ENCODE measurements around the gene PRDM16.

The PRDM16 gene

DNA sequence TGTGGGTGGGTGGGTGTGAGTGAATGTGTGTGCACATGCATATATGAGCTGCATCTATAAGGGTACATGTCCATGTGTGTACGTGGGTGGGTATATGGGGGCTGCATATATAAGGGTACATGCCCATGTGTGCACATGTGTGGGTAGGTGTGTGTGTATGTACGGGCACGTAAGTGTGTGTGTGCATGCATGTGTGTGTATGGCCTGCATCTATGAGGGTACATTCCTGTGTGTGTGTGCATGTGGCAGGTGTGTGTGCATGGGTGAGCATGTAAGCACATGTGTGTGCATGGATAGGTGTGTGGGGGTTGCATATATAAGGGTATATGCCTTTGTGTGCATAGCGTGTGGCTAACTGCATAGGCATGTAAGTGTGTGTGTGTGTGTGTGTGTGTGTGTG, 204.4 kb downstream of the PRDM16 start:
- Histone ChIP-seq H3K9me3 (replicated peaks; ENCODE audit: insufficient read depth, low read length) (no peaks in the 10 kb centered on the region), H4K20me1 (ENCODE audit: insufficient read depth, low read length) (no peaks in the 10 kb centered on the region), H3K4me1 (ENCODE audit: low read length) (no peaks in the 10 kb centered on the region), H3K4me3 (ENCODE audit: low read length) (no peak overlapping the region), H2AFZ (ENCODE audit: low read length) (no peak overlapping the region), H3K27ac (ENCODE audit: low read length) (no peak overlapping the region), H3F3A (ENCODE audit: insufficient read depth, low read length) (no peaks in the 10 kb centered on the region), H3K27me3 (replicated peaks; ENCODE audit: insufficient read depth, low read length) (peaks cover 94% of the 10 kb centered on the region), H3K9ac (ENCODE audit: low read length) (no peak overlapping the region), H3K79me2 (ENCODE audit: low read length) (no peaks in the 10 kb centered on the region), H3K9me2 (replicated peaks; ENCODE audit: insufficient read depth, low read length) (no peaks in the 10 kb centered on the region), H3K4me2 (ENCODE audit: low read depth, low read length) (no peak overlapping the region), H3K36me3 (replicated peaks; ENCODE audit: insufficient read depth, low read length) (no peaks in the 10 kb centered on the region)
- TF ChIP-seq, protein P1, sequence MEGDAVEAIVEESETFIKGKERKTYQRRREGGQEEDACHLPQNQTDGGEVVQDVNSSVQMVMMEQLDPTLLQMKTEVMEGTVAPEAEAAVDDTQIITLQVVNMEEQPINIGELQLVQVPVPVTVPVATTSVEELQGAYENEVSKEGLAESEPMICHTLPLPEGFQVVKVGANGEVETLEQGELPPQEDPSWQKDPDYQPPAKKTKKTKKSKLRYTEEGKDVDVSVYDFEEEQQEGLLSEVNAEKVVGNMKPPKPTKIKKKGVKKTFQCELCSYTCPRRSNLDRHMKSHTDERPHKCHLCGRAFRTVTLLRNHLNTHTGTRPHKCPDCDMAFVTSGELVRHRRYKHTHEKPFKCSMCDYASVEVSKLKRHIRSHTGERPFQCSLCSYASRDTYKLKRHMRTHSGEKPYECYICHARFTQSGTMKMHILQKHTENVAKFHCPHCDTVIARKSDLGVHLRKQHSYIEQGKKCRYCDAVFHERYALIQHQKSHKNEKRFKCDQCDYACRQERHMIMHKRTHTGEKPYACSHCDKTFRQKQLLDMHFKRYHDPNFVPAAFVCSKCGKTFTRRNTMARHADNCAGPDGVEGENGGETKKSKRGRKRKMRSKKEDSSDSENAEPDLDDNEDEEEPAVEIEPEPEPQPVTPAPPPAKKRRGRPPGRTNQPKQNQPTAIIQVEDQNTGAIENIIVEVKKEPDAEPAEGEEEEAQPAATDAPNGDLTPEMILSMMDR (IDR thresholded peaks at IDR 0.05; ENCODE audit: low read length): no peak
- no peak for TF ChIP-seq EZH2 (optimal IDR thresholded peaks at IDR 0.05; ENCODE audit: low read depth, low read length)
- TF ChIP-seq EZH2phosphoT487 (IDR thresholded peaks at IDR 0.05; ENCODE audit: low read length): no peak
- no peak for DNase-seq

DNA sequence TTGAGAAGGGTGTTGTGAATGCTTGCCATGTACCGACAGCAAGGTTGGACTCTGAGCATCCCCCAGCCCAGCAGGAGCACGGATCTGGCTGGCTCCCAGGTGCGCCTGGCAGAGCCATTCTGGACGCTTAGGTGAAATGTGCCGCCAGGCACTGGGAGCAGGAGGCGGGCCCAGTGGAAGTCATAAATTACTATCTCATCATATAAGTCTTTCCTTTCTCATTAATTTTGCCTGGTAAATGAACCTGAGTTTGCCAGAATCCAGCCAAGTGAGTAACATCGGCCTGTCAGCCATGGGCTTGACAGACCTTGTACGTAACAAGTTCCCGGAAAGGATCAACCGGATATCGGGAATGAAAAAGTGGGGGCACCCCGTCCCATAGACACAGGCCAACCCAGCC, 206.0 kb downstream of the PRDM16 start:
- Histone ChIP-seq H3K9me3 (replicated peaks; ENCODE audit: insufficient read depth, low read length) (no peaks in the 10 kb centered on the region), H3K4me1 (ENCODE audit: low read length) (no peaks in the 10 kb centered on the region), H3K27ac (ENCODE audit: low read length) (no peak overlapping the region), H3K27me3 (replicated peaks; ENCODE audit: insufficient read depth, low read length) (peaks cover 94% of the 10 kb centered on the region), H3F3A (ENCODE audit: insufficient read depth, low read length) (no peaks in the 10 kb centered on the region), H3K9me2 (replicated peaks; ENCODE audit: insufficient read depth, low read length) (no peaks in the 10 kb centered on the region), H3K36me3 (replicated peaks; ENCODE audit: insufficient read depth, low read length) (no peaks in the 10 kb centered on the region), H3K4me2 (ENCODE audit: low read depth, low read length) (no peak overlapping the region), H2AFZ (ENCODE audit: low read length) (no peak overlapping the region), H4K20me1 (ENCODE audit: insufficient read depth, low read length) (no peaks in the 10 kb centered on the region), H3K79me2 (ENCODE audit: low read length) (no peaks in the 10 kb centered on the region), H3K4me3 (ENCODE audit: low read length) (no peak overlapping the region), H3K9ac (ENCODE audit: low read length) (no peak overlapping the region)
- TF ChIP-seq EZH2 (optimal IDR thresholded peaks at IDR 0.05; ENCODE audit: low read depth, low read length) (no peak), EZH2phosphoT487 (IDR thresholded peaks at IDR 0.05; ENCODE audit: low read length) (no peak)
- TF ChIP-seq, protein P1 (IDR thresholded peaks at IDR 0.05; ENCODE audit: low read length): no peak
- no peak for DNase-seq

DNA sequence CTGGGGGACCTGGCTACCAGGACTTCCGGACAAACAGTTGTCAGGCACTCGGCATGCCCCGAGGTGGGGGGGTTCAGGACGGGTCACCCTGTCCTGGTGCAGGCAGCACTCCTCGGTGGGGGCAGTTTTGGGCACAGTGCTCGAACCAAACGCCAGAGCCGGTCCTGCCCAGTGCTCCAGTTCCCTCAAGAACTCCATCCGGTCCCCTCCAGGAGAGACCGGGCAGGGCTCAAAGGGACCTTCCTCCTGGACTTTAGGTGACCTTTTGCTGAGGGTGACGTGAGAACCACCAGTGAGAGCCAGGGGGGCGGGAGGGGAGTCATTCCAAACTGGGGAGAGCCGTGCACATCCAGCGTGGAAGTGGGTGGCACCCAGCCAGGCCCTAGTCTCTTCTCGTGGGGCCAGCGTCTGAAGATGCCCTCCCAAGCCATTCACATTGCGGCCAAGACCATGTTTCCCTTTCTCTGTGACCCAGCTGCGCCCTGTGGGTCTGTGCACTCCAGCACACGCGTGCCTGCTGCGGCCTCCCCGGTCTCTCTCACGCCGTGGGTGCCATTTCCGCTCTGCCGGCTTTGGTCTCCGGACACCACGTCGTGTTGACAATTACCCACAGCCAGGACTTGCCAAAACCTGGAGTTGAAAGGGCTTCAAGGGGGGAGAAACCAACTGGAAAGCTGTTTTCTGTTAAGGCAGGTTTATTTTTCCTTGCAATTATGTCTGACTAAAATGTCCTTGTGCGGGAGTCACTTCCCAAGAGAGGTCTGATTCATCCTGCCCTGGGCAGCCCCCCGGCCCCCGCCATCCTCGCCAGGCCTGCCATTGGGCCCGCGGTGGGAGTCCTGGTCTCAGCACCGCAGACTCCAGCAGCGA, 206.7 kb downstream of the PRDM16 start:
- no peaks in the 10 kb centered on the region for H3F3A ChIP-seq (ENCODE audit: insufficient read depth, low read length)
- H3K9me2 ChIP-seq (replicated peaks; ENCODE audit: insufficient read depth, low read length): no peaks in the 10 kb centered on the region
- no peak for DNase-seq
- H3K36me3 ChIP-seq (replicated peaks; ENCODE audit: insufficient read depth, low read length): no peaks in the 10 kb centered on the region
- H4K20me1 ChIP-seq (ENCODE audit: insufficient read depth, low read length): no peaks in the 10 kb centered on the region
- H3K9ac ChIP-seq (ENCODE audit: low read length): no peak overlapping the region
- peaks cover 94% of the 10 kb centered on the region for H3K27me3 ChIP-seq (replicated peaks; ENCODE audit: insufficient read depth, low read length)
- no peak overlapping the region for H3K4me3 ChIP-seq (ENCODE audit: low read length)
- no peak for TF ChIP-seq EZH2phosphoT487 (IDR thresholded peaks at IDR 0.05; ENCODE audit: low read length)
- no peak for TF ChIP-seq EZH2 (optimal IDR thresholded peaks at IDR 0.05; ENCODE audit: low read depth, low read length)
- TF ChIP-seq, protein P1 (IDR thresholded peaks at IDR 0.05; ENCODE audit: low read length): no peak
- no peak overlapping the region for H2AFZ ChIP-seq (ENCODE audit: low read length)
- H3K79me2 ChIP-seq (ENCODE audit: low read length): no peaks in the 10 kb centered on the region
- H3K4me2 ChIP-seq (ENCODE audit: low read depth, low read length): no peak overlapping the region
- H3K27ac ChIP-seq (ENCODE audit: low read length): no peak overlapping the region
- no peaks in the 10 kb centered on the region for H3K4me1 ChIP-seq (ENCODE audit: low read length)
- H3K9me3 ChIP-seq (replicated peaks; ENCODE audit: insufficient read depth, low read length): no peaks in the 10 kb centered on the region
